Measurements from ENCODE around the gene CERS6. TPM values are rescaled to one million over a fixed set of nuclear protein-coding genes. Genes with fewer than 3 reads are reported as not detected.
A peak's percentile ranks its signal among the peaks of the same experiment; 100 is the strongest.

Gene CERS6
- total RNA-seq, 1 donor from 2014 or later: 27.7 TPM

DNA sequence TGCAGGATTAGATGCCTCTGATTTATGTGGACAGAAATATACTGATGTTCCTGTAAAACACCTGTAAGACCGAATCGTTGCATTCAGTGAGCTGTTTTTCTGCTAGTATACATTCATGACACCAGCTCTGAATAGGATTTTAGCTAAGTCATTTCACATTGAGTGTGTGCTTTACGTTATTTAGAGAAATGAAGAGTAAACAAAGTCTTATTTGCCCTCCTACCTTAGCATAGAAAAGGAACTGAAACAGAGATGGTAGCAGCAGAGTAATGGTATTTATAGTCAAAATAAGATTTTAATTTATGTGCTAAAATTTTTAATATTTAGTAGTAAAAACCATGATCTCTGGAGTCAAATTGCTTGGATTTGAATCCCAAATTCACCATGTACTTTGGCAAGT, 168.0 kb downstream of the CERS6 start:
- Histone ChIP-seq H3K36me3 (no peaks in the 10 kb centered on the region), H3K27ac (no peak overlapping the region), H3K4me3 (no peak overlapping the region), H3K9me3 (no peaks in the 10 kb centered on the region), H3K4me1 (no peaks in the 10 kb centered on the region), H3K27me3 (no peaks in the 10 kb centered on the region)
- DNase-seq (ENCODE audit: extremely low spot score in 2 of 2): no peak
- TF ChIP-seq POLR2A (IDR thresholded peaks at IDR 0.05): no peak
- TF ChIP-seq, protein P1, sequence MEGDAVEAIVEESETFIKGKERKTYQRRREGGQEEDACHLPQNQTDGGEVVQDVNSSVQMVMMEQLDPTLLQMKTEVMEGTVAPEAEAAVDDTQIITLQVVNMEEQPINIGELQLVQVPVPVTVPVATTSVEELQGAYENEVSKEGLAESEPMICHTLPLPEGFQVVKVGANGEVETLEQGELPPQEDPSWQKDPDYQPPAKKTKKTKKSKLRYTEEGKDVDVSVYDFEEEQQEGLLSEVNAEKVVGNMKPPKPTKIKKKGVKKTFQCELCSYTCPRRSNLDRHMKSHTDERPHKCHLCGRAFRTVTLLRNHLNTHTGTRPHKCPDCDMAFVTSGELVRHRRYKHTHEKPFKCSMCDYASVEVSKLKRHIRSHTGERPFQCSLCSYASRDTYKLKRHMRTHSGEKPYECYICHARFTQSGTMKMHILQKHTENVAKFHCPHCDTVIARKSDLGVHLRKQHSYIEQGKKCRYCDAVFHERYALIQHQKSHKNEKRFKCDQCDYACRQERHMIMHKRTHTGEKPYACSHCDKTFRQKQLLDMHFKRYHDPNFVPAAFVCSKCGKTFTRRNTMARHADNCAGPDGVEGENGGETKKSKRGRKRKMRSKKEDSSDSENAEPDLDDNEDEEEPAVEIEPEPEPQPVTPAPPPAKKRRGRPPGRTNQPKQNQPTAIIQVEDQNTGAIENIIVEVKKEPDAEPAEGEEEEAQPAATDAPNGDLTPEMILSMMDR (IDR thresholded peaks at IDR 0.05): no peak
- no peak for TF ChIP-seq POLR2AphosphoS5 (IDR thresholded peaks at IDR 0.05; ENCODE audit: insufficient read depth in 1 of 2, low read depth in 1 of 2)
- intact Hi-C loops (cut with DNase I): loop anchor here (10.0 kb wide), 1 partner anchor 169 kb away; the partner anchor contains the start of gene CERS6

DNA sequence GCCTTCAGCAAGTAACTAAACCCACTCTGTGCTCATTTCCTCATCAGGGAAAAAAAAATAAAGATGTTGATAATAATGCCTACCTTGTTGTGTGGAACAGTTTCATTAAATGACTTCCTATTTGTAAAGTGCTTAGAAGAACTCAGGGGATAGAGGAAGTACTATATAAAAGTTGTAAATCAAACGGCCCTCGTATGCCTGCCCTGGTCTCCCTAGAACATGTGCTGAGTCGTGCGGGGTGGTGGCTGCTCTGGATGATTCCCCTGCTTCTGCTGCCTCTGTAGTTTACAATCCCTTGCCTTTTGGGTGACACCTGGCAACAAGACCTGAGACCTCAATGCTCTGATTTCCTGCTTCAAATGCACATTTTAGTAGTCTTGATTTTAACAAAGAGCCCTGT, 170.0 kb downstream of the CERS6 start:
- no peaks in the 10 kb centered on the region for H3K27me3 ChIP-seq
- TF ChIP-seq, protein P1 (IDR thresholded peaks at IDR 0.05): no peak
- no peak for TF ChIP-seq POLR2A (IDR thresholded peaks at IDR 0.05)
- TF ChIP-seq POLR2AphosphoS5 (IDR thresholded peaks at IDR 0.05; ENCODE audit: insufficient read depth in 1 of 2, low read depth in 1 of 2): no peak
- H3K4me1 ChIP-seq: no peaks in the 10 kb centered on the region
- H3K9me3 ChIP-seq: no peaks in the 10 kb centered on the region
- intact Hi-C loops (cut with DNase I): loop anchor here (10.0 kb wide), 1 partner anchor 171 kb away; the partner anchor contains the start of gene CERS6
- DNase-seq (ENCODE audit: extremely low spot score in 2 of 2): no peak
- H3K4me3 ChIP-seq: no peak overlapping the region
- H3K27ac ChIP-seq: no peak overlapping the region
- no peaks in the 10 kb centered on the region for H3K36me3 ChIP-seq

DNA sequence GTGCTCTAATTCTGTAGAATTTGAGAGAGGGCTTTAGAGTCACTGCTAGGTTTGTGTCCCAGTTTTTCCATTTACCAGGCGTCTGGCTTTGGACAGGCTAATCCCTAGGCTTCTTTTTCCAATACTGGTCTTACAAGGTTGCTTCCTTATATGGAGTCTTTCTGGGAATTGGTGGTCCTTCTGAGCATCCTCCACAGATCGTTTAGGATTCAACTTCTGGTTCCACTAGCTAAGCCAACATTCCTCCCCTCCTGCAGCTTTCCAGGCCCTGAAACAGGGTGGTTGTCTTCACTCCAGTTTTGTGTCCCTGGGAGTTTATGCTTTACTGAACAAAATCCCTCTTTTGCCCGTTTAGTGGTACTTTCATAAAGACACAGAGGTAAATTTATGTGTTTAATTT, 170.6 kb downstream of the CERS6 start:
- no peaks in the 10 kb centered on the region for H3K4me1 ChIP-seq
- H3K36me3 ChIP-seq: no peaks in the 10 kb centered on the region
- no peaks in the 10 kb centered on the region for H3K27me3 ChIP-seq
- intact Hi-C loops (cut with DNase I): loop anchor here (10.0 kb wide), 1 partner anchor 172 kb away; the partner anchor contains the start of gene CERS6
- no peak overlapping the region for H3K27ac ChIP-seq
- TF ChIP-seq, protein P1 (IDR thresholded peaks at IDR 0.05): no peak
- no peak for TF ChIP-seq POLR2AphosphoS5 (IDR thresholded peaks at IDR 0.05; ENCODE audit: insufficient read depth in 1 of 2, low read depth in 1 of 2)
- TF ChIP-seq POLR2A (IDR thresholded peaks at IDR 0.05): no peak
- no peak overlapping the region for H3K4me3 ChIP-seq
- H3K9me3 ChIP-seq: no peaks in the 10 kb centered on the region
- no peak for DNase-seq (ENCODE audit: extremely low spot score in 2 of 2)

GRCh38 chr2:168632709-168633121, 176.6 kb downstream of the CERS6 start:
- H3K4me1 ChIP-seq: peaks cover 18% of the 10 kb centered on the region
- no peak for DNase-seq (ENCODE audit: extremely low spot score in 2 of 2)
- peak overlapping the region; percentile 53 for H3K27ac ChIP-seq
- intact Hi-C loops (cut with DNase I): no loop called here
- H3K4me3 ChIP-seq: peak overlapping the region in 1 of 2 donors; percentile 6
- no peaks in the 10 kb centered on the region for H3K27me3 ChIP-seq
- no peaks in the 10 kb centered on the region for H3K9me3 ChIP-seq
- H3K36me3 ChIP-seq: no peaks in the 10 kb centered on the region
- TF ChIP-seq POLR2AphosphoS5 (IDR thresholded peaks at IDR 0.05; ENCODE audit: insufficient read depth in 1 of 2, low read depth in 1 of 2) (peak in 1 of 2 donors; percentile 39), POLR2A (IDR thresholded peaks at IDR 0.05) (no peak)
- TF ChIP-seq, protein P1 (IDR thresholded peaks at IDR 0.05): no peak

- intact Hi-C loops (cut with DNase I): no loop called here
- Histone ChIP-seq H3K27me3 (no peaks in the 10 kb centered on the region), H3K4me1 (peaks cover 18% of the 10 kb centered on the region), H3K9me3 (no peaks in the 10 kb centered on the region), H3K27ac (peak overlapping the region; percentile 53), H3K4me3 (no peak overlapping the region), H3K36me3 (no peaks in the 10 kb centered on the region)
- DNase-seq (ENCODE audit: extremely low spot score in 2 of 2): no peak
- TF ChIP-seq POLR2AphosphoS5 (IDR thresholded peaks at IDR 0.05; ENCODE audit: insufficient read depth in 1 of 2, low read depth in 1 of 2) (no peak), POLR2A (IDR thresholded peaks at IDR 0.05) (no peak)
- TF ChIP-seq, protein P1 (IDR thresholded peaks at IDR 0.05): no peak
Observed at GRCh38 chr2:168633200-168633599, 177.1 kb downstream of the CERS6 start.
